Esophagus squamous epithelium (tissue), 4 donors: ENCODE data around the gene PRR36.

Experiments
- CTCF ChIP-seq, 6 experiments: fragments of 450-650 bp in 4 of 6; fragments of 200-600 bp in 2 of 6; sonication (generic) in 2 of 6; IDR thresholded peaks; one replicate each; pipeline ENCODE4 v1.5.1; 2016 to 2019; ENCODE audit warnings: antibody characterized with exemption in 6 of 6, mild to moderate bottlenecking in 4 of 6, moderate library complexity in 4 of 6
- POLR2A ChIP-seq, 4 donors: fragments of 450-650 bp; IDR thresholded peaks; one replicate each; pipeline ENCODE4 v1.6.1; 2017; ENCODE audit warnings: antibody characterized with exemption in 4 of 4, mild to moderate bottlenecking in 4 of 4, moderate library complexity in 3 of 4

DNA sequence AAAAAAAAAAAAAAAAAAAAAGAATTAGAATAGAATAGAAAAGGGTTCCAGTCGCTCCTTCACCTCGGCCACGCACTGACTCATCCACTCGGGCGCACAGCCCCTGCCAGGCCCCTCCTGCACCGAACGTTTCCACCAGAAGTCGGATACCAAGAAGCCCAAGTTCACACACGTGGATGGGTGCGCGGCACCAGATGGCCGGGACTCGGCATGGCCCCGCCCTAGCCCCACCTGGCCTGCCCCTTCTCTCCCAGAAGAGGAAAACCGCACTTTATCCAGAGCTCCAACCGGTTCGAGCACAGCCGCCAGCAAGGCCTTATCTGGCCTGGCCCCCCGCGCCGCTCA, 5.9 kb downstream of the PRR36 start:
- TF ChIP-seq CTCF (IDR thresholded peaks at IDR 0.05) (no peak), POLR2A (IDR thresholded peaks at IDR 0.05) (no peak)
